ENCODE measurements around the gene ZNF750. TPM values are rescaled to one million over a fixed set of nuclear protein-coding genes. Genes with fewer than 3 reads are reported as not detected.

The ZNF750 gene
- total RNA-seq, 1 donor from 2014 or later, result 0.34 TPM

DNA sequence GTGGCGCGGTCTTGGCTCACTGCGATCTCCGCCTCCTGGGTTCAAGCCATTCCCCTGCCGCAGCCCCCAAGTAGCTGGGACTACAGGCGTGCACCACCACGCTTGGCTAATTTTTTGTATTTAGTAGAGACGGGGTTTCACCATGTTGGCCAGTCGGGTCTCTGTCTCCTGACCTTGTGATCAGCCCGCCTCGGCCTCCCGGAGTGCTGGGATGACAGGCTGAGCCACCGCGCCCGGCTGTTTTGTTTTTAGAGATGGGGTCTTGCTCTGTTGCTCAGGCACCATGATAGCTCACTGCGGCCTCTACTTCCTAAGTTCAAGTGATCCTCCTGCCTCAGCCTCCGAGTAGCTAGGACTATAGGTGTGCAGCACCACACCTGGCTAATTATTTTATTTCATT, 27.2 kb downstream of the ZNF750 start:
- Histone ChIP-seq H3K4me2 (ENCODE audit: low read length) (no peak overlapping the region), H3K9me3 (ENCODE audit: insufficient read depth, low read depth, low read length) (no peaks in the 10 kb centered on the region), H3K36me3 (ENCODE audit: insufficient read depth, low read length) (peaks cover 5% of the 10 kb centered on the region), H3K4me1 (ENCODE audit: insufficient read depth, low read length) (peaks cover 4% of the 10 kb centered on the region), H3K9ac (ENCODE audit: low read length) (no peak overlapping the region), H3K27me3 (ENCODE audit: insufficient read depth, low read length) (no peaks in the 10 kb centered on the region), H2AFZ (ENCODE audit: low read depth, low read length) (no peak overlapping the region), H3K79me2 (ENCODE audit: insufficient read depth, low read length) (no peaks in the 10 kb centered on the region), H3K4me3 (ENCODE audit: insufficient read depth, low read depth, low read length) (no peak overlapping the region), H3K27ac (ENCODE audit: low read depth, low read length) (no peak overlapping the region), H4K20me1 (ENCODE audit: insufficient read depth, low read length) (no peaks in the 10 kb centered on the region)
- H3K27ac Mint-ChIP-seq (ENCODE audit: unreplicated experiment), result no peak overlapping the region
- FAIRE-seq, result no peak
- H3K9me3 Mint-ChIP-seq (ENCODE audit: unreplicated experiment), result no peaks in the 10 kb centered on the region
- no peaks in the 10 kb centered on the region for H3K4me1 Mint-ChIP-seq (ENCODE audit: low read depth, unreplicated experiment)
- H3K4me3 Mint-ChIP-seq (ENCODE audit: unreplicated experiment), result no peak overlapping the region
- no peak for DNase-seq (ENCODE audit: low read depth)
- peaks cover 6% of the 10 kb centered on the region for H3K36me3 Mint-ChIP-seq (ENCODE audit: low read depth, unreplicated experiment)
- no peaks in the 10 kb centered on the region for H3K27me3 Mint-ChIP-seq (ENCODE audit: low read depth, unreplicated experiment)
- TF ChIP-seq, protein P1, sequence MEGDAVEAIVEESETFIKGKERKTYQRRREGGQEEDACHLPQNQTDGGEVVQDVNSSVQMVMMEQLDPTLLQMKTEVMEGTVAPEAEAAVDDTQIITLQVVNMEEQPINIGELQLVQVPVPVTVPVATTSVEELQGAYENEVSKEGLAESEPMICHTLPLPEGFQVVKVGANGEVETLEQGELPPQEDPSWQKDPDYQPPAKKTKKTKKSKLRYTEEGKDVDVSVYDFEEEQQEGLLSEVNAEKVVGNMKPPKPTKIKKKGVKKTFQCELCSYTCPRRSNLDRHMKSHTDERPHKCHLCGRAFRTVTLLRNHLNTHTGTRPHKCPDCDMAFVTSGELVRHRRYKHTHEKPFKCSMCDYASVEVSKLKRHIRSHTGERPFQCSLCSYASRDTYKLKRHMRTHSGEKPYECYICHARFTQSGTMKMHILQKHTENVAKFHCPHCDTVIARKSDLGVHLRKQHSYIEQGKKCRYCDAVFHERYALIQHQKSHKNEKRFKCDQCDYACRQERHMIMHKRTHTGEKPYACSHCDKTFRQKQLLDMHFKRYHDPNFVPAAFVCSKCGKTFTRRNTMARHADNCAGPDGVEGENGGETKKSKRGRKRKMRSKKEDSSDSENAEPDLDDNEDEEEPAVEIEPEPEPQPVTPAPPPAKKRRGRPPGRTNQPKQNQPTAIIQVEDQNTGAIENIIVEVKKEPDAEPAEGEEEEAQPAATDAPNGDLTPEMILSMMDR (IDR thresholded peaks at IDR 0.05; ENCODE audit: insufficient read depth, low read depth, low read length), result no peak
- no peak for TF ChIP-seq EZH2 (IDR thresholded peaks at IDR 0.05; ENCODE audit: insufficient read depth, low read length)

DNA sequence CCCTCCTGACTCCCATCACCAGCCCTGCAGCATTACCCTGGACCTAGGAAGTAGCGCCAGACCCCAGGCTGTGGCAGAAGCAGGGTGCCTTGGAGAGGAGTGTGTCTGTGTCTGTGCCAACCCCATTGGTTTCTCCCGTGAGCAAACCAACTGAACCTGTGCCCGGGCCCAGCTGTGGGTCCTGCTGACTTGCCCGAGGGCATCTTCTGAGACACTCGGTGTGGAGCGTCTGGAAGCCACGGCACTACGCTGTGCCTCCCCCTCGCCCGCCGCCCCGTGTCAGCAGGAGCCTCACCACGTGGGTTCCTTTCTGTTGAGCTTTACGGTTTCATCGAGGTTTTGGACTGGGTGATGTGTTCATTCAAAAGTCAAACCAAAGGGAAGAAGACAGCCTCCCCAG, 27.8 kb downstream of the ZNF750 start:
- peaks cover 4% of the 10 kb centered on the region for H3K4me1 ChIP-seq (ENCODE audit: insufficient read depth, low read length)
- no peak overlapping the region for H3K27ac Mint-ChIP-seq (ENCODE audit: unreplicated experiment)
- no peak overlapping the region for H3K4me3 ChIP-seq (ENCODE audit: insufficient read depth, low read depth, low read length)
- no peaks in the 10 kb centered on the region for H3K9me3 ChIP-seq (ENCODE audit: insufficient read depth, low read depth, low read length)
- no peak overlapping the region for H3K4me2 ChIP-seq (ENCODE audit: low read length)
- peaks cover 6% of the 10 kb centered on the region for H3K36me3 Mint-ChIP-seq (ENCODE audit: low read depth, unreplicated experiment)
- peaks cover 5% of the 10 kb centered on the region for H3K36me3 ChIP-seq (ENCODE audit: insufficient read depth, low read length)
- no peaks in the 10 kb centered on the region for H3K9me3 Mint-ChIP-seq (ENCODE audit: unreplicated experiment)
- no peak overlapping the region for H3K27ac ChIP-seq (ENCODE audit: low read depth, low read length)
- H3K9ac ChIP-seq (ENCODE audit: low read length), result no peak overlapping the region
- no peak overlapping the region for H2AFZ ChIP-seq (ENCODE audit: low read depth, low read length)
- no peak for FAIRE-seq
- no peak for DNase-seq (ENCODE audit: low read depth)
- H3K27me3 ChIP-seq (ENCODE audit: insufficient read depth, low read length), result no peaks in the 10 kb centered on the region
- no peak overlapping the region for H3K4me3 Mint-ChIP-seq (ENCODE audit: unreplicated experiment)
- H3K4me1 Mint-ChIP-seq (ENCODE audit: low read depth, unreplicated experiment), result no peaks in the 10 kb centered on the region
- TF ChIP-seq, protein P1 (IDR thresholded peaks at IDR 0.05; ENCODE audit: insufficient read depth, low read depth, low read length), result no peak
- no peaks in the 10 kb centered on the region for H4K20me1 ChIP-seq (ENCODE audit: insufficient read depth, low read length)
- no peaks in the 10 kb centered on the region for H3K27me3 Mint-ChIP-seq (ENCODE audit: low read depth, unreplicated experiment)
- no peaks in the 10 kb centered on the region for H3K79me2 ChIP-seq (ENCODE audit: insufficient read depth, low read length)

DNA sequence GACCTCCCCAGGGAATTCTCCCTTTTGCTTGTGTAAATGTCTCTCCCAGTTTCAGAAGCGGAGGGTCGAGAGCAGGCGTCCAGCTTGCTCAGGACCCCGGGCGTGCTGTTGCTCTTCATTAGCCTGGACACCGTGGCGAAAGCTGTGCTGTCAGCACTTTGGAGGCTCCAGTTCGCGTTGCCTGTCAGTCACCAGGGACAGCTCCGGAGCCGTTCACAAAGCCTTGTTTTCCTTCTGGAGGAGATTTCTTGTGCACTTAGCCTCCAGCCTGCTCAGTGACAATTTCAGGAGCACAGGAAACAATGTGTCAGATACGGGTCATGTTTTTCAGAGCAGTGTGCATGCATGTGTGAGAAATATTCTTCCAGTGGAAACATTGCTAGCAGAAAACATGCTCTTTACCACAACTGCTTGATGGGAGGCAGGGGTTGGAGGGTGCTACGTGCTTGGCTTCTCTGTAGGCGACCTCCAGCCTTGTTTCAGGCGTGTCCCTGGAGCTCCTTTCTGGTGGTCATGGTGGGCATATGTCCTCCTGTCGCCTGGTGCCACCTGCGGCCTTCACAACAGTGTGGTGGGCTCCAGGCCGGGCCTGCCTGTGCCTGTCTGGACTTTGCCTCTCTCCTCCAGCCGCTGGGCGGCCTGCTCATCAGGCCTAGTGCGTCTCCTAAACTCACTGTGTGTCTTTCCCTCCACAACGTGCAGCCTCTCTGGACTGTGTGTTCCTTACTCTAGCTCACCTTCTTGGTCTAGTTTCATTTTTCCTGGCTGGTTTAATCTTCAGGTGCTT, 29.0 kb downstream of the ZNF750 start:
- H3K4me3 ChIP-seq (ENCODE audit: insufficient read depth, low read depth, low read length), result no peak overlapping the region
- Mint-ChIP-seq H3K4me3 (ENCODE audit: unreplicated experiment) (no peak overlapping the region), H3K27ac (ENCODE audit: unreplicated experiment) (no peak overlapping the region), H3K27me3 (ENCODE audit: low read depth, unreplicated experiment) (no peaks in the 10 kb centered on the region), H3K9me3 (ENCODE audit: unreplicated experiment) (no peaks in the 10 kb centered on the region), H3K36me3 (ENCODE audit: low read depth, unreplicated experiment) (peaks cover 2% of the 10 kb centered on the region), H3K4me1 (ENCODE audit: low read depth, unreplicated experiment) (no peaks in the 10 kb centered on the region)
- H3K4me2 ChIP-seq (ENCODE audit: low read length), result no peak overlapping the region
- no peak overlapping the region for H2AFZ ChIP-seq (ENCODE audit: low read depth, low read length)
- no peaks in the 10 kb centered on the region for H4K20me1 ChIP-seq (ENCODE audit: insufficient read depth, low read length)
- TF ChIP-seq EZH2 (IDR thresholded peaks at IDR 0.05; ENCODE audit: insufficient read depth, low read length), result no peak
- TF ChIP-seq, protein P1 (IDR thresholded peaks at IDR 0.05; ENCODE audit: insufficient read depth, low read depth, low read length), result no peak
- H3K79me2 ChIP-seq (ENCODE audit: insufficient read depth, low read length), result no peaks in the 10 kb centered on the region
- no peaks in the 10 kb centered on the region for H3K27me3 ChIP-seq (ENCODE audit: insufficient read depth, low read length)
- H3K4me1 ChIP-seq (ENCODE audit: insufficient read depth, low read length), result peaks cover 4% of the 10 kb centered on the region
- no peak overlapping the region for H3K27ac ChIP-seq (ENCODE audit: low read depth, low read length)
- H3K9ac ChIP-seq (ENCODE audit: low read length), result no peak overlapping the region
- H3K9me3 ChIP-seq (ENCODE audit: insufficient read depth, low read depth, low read length), result no peaks in the 10 kb centered on the region
- FAIRE-seq, result no peak
- peaks cover under 1% of the 10 kb centered on the region for H3K36me3 ChIP-seq (ENCODE audit: insufficient read depth, low read length)
- DNase-seq (ENCODE audit: low read depth), result no peak
